ENCODE measurements around the gene PCDHA4. TPM values are rescaled to one million over a fixed set of nuclear protein-coding genes. Genes with fewer than 3 reads are reported as not detected.

Gene PCDHA4
- total and polyA plus RNA-seq, 2 of the 8 experiments (the other 6 are each of a cell fraction or from before 2014, with no cell fraction given): 3.7 to 5.7 TPM

GRCh38 chr5:140842798-140843733 is 36.2 kb downstream of the PCDHA4 start:
- no peak overlapping the region for H2BK120ac ChIP-seq (replicated peaks; ENCODE audit: low read depth, low read length)
- no peak overlapping the region for H2BK5ac ChIP-seq (ENCODE audit: low read depth, low read length)
- no peak overlapping the region for H4K91ac ChIP-seq (replicated peaks; ENCODE audit: insufficient read length, low read length)
- H3K27ac ChIP-seq (ENCODE audit: low read depth, low read length): no peak overlapping the region
- no peaks in the 10 kb centered on the region; a peak in 1 of 4 replicates for H3K9me3 ChIP-seq (ENCODE audit: insufficient read depth in 2 of 2, low read depth in 1 of 2, low read length in 1 of 2)
- WGBS, 2 experiments (ENCODE audit: extremely low coverage in 1 of 2, insufficient coverage in 1 of 2, insufficient read length in 1 of 2, insufficient replicate concordance in 2 of 2, low coverage in 1 of 2, low lambda C conversion rate in 2 of 2, missing lambda C conversion rate in 1 of 2): 94% methylated on average over 7 of the region's 87 CpGs; no CpG with 5 or more reads in 1 of the 2 experiments
- ChIA-PET POLR2A (ENCODE audit: partially characterized antibody) (interaction anchor here (1.8 kb wide), 1 partner anchor 26 kb away, joined by 10 read pairs; the partner anchor contains the start of gene PCDHA11), CTCF (ENCODE audit: partially characterized antibody) (interaction anchor here (0.6 to 4.5 kb wide), 10 partner anchors 15 to 207 kb away, joined by 3 to 122 read pairs (median 12); partner anchors contain the start of genes PCDHA11, PCDHA4, PCDHA6 and PCDHB1)
- no peak overlapping the region for H4K5ac ChIP-seq (ENCODE audit: insufficient read length, low read depth, low read length)
- DNase-seq (ENCODE audit: low read depth in 1 of 2, low spot score in 2 of 2): no peak
- H2BK12ac ChIP-seq (ENCODE audit: low read depth, low read length): no peak overlapping the region
- no peaks in the 10 kb centered on the region for H3K4me1 ChIP-seq (replicated peaks in 1 of 4; ENCODE audit: control insufficient read depth in 3 of 4, insufficient read depth in 4 of 4, low read length in 3 of 4)
- no peaks in the 10 kb centered on the region for H3K79me2 ChIP-seq (ENCODE audit: control insufficient read depth in 1 of 2, insufficient read depth in 2 of 2, low read length in 2 of 2)
- no peak overlapping the region for H4K8ac ChIP-seq (ENCODE audit: extremely low read depth, insufficient read depth, low read length)
- no peak overlapping the region for H2AK5ac ChIP-seq (ENCODE audit: low read depth, low read length)
- no peak overlapping the region for H3K56ac ChIP-seq (replicated peaks; ENCODE audit: insufficient read length, low read depth, low read length)
- H3K4me2 ChIP-seq (ENCODE audit: insufficient read depth in 1 of 2, low read depth in 2 of 2, low read length in 2 of 2): no peak overlapping the region
- H2BK15ac ChIP-seq (ENCODE audit: low read length): no peak overlapping the region
- no peak overlapping the region for H3K14ac ChIP-seq (ENCODE audit: insufficient read length)
- H4K20me1 ChIP-seq (replicated peaks in 1 of 2; ENCODE audit: control insufficient read depth in 1 of 2, insufficient read depth in 2 of 2, low read length in 2 of 2): no peaks in the 10 kb centered on the region
- no peak overlapping the region for H3K23ac ChIP-seq (ENCODE audit: insufficient read length)
- peaks cover 0 to 3% (median 0%) of the 10 kb centered on the region in 4 experiments; a peak in 1 of 8 replicates for H3K36me3 ChIP-seq (ENCODE audit: control insufficient read depth in 2 of 4, insufficient read depth in 4 of 4, low read length in 3 of 4)
- no peak overlapping the region for H3K9ac ChIP-seq (replicated peaks in 1 of 4; ENCODE audit: extremely low read depth in 1 of 4, low read depth in 3 of 4, low read length in 3 of 4)
- no peaks in the 10 kb centered on the region for H3K79me1 ChIP-seq (ENCODE audit: low read depth, low read length)
- no peak overlapping the region for H3K18ac ChIP-seq (ENCODE audit: extremely low read depth, low read length)
- no peak overlapping the region for H2BK20ac ChIP-seq (ENCODE audit: low read length)
- no peak overlapping the region for H3K4ac ChIP-seq (replicated peaks; ENCODE audit: insufficient read length, low read depth, low read length)
- no peak for FAIRE-seq
- no peaks in the 10 kb centered on the region for H3K23me2 ChIP-seq (ENCODE audit: low read depth, low read length)
- no peak overlapping the region for H2AFZ ChIP-seq (ENCODE audit: low read length)
- no peak overlapping the region for H3K4me3 ChIP-seq (ENCODE audit: extremely low read depth in 1 of 4, insufficient read depth in 2 of 4, low read depth in 3 of 4, low read length in 4 of 4)
- TF ChIP-seq ASH2L (IDR thresholded peaks at IDR 0.05; ENCODE audit: low read length) (no peak), SRF (IDR thresholded peaks at IDR 0.05; ENCODE audit: low read depth, low read length) (no peak), CTCF (IDR thresholded peaks at IDR 0.05; ENCODE audit: control extremely low read depth in 1 of 3, insufficient read depth in 1 of 3, low read depth in 1 of 3, low read length in 3 of 3) (no peak), RXRA (IDR thresholded peaks at IDR 0.05; ENCODE audit: insufficient read depth, low read depth, low read length) (no peak)
- H3K27me3 ChIP-seq (replicated peaks in 1 of 4; ENCODE audit: control insufficient read depth in 3 of 4, extremely low read depth in 1 of 4, insufficient read depth in 3 of 4, low read length in 3 of 4): no peaks in the 10 kb centered on the region
